Activated B cell treated with CpG ODN at 0.5 μM for 24 hours (primary cell): ENCODE data around the gene NRCAM. TPM values are rescaled to one million over a fixed set of nuclear protein-coding genes. Genes with fewer than 3 reads are reported as not detected.

ENCODE experiments used
- ATAC-seq: fragments of 200-7000 bp; cut with Tn5 transposase; one replicate; pipeline ENCODE4 v1.10.0; 2021; ENCODE audit warnings: low read depth, mild to moderate bottlenecking, moderate library complexity
- CTCF ChIA-PET: fragments of 350-600 bp; sonication (Branson Sonifier 250); formaldehyde crosslinking; loops from one replicate; lab custom pipeline; 2021; ENCODE audit warnings: antibody characterized with exemption; lab: Charles Lee
- POLR2A ChIA-PET: fragments of 350-600 bp; sonication (Branson Sonifier 250); formaldehyde crosslinking; loops from one replicate; lab custom pipeline; 2021; ENCODE audit warnings: antibody characterized with exemption; lab: Charles Lee
- DNase-seq: peaks from one replicate; pipeline ENCODE4 v3.0.0; 2022
- H3K27ac Mint-ChIP-seq: one replicate; pipeline ENCODE4 v1.8.0; 2020; ENCODE audit warnings: mixed read lengths
- H3K27me3 Mint-ChIP-seq: one replicate; pipeline ENCODE4 v1.8.0; 2021; ENCODE audit warnings: mixed read lengths
- H3K36me3 Mint-ChIP-seq: one replicate; pipeline ENCODE4 v1.8.0; 2021; ENCODE audit warnings: low read depth, mixed read lengths
- H3K4me1 Mint-ChIP-seq: one replicate; pipeline ENCODE4 v1.8.0; 2021; ENCODE audit warnings: mixed read lengths
- H3K4me3 Mint-ChIP-seq: one replicate; pipeline ENCODE4 v1.8.0; 2020; ENCODE audit warnings: mild to moderate bottlenecking, mixed read lengths
- H3K9me3 Mint-ChIP-seq: one replicate; pipeline ENCODE4 v1.8.0; 2020; ENCODE audit warnings: mixed read lengths
- intact Hi-C: fragments of 100-400 bp; cut with micrococcal nuclease; formaldehyde crosslinking; loops from one replicate; pipeline ENCODE4 v1.15.1; 2024
- total RNA-seq: library from RNA; stranded (reverse); gene quantifications from 2 replicates; pipeline ENCODE4 v1.2.3, GENCODE V29; 2022
- TF ChIP-seq, protein P1 (sequence below): fragments of 200-600 bp; IDR thresholded peaks from one replicate; pipeline ENCODE4 v1.8.0; 2022; ENCODE audit warnings: antibody characterized with exemption, mild to moderate bottlenecking

NRCAM gene
- total RNA-seq, 1 donor from 2014 or later, result 2.2 TPM

DNA sequence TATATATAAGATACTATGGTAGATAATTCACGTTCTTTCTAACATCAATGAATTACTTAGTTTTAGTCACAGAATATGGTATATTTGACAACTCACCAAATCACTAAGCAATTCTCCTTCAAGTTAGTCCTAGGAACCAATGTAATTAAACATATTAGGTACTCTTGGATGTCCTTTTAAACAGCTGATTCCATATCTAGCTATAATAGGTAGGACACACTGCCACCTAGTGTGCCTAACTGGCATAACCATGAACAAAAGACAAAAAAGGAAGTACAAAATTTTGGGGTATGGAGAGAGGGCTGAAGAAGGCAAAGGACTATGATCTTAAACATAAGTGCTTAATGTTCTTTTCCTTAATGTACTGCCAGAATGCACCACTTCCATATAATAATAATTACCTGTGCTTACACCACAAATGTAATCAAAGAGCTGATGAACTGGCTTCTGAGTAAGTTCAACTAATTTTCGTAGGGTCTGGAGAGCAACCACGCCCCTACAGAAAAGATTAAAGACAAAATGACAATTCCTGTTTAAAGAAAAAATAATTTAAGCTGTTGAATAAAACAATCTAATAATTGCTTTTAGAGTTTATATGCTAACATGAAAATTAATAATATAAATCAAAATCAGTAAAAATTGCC is 41.0 kb upstream of the NRCAM start:
- intact Hi-C loops, result loop anchor here (1.0 to 10.0 kb wide), 6 partner anchors 28 to 383 kb away; no protein-coding TSS in a partner anchor
- ATAC-seq, result peak; percentile 95
- POLR2A ChIA-PET, result interaction anchor here (0.6 to 3.3 kb wide), 4 partner anchors 28 to 72 kb away, joined by 3 to 21 read pairs (median 7); partner anchors contain the start of genes DNAJB9, NRCAM, PNPLA8 and THAP5

GRCh38 chr7:108492742-108493141 is 36.5 kb upstream of the NRCAM start:
- ChIA-PET POLR2A (no interaction called here), CTCF (interaction anchor here (5.2 kb wide), 1 partner anchor 38 kb away, joined by 64 read pairs; the partner anchor contains the start of gene NRCAM)
- ATAC-seq (no peak), DNase-seq (no peak)
- Mint-ChIP-seq H3K36me3 (peaks cover 49% of the 10 kb centered on the region), H3K4me3 (no peak overlapping the region), H3K9me3 (no peaks in the 10 kb centered on the region), H3K4me1 (peaks cover 9% of the 10 kb centered on the region), H3K27ac (no peak overlapping the region), H3K27me3 (no peaks in the 10 kb centered on the region)
- TF ChIP-seq, protein P1, sequence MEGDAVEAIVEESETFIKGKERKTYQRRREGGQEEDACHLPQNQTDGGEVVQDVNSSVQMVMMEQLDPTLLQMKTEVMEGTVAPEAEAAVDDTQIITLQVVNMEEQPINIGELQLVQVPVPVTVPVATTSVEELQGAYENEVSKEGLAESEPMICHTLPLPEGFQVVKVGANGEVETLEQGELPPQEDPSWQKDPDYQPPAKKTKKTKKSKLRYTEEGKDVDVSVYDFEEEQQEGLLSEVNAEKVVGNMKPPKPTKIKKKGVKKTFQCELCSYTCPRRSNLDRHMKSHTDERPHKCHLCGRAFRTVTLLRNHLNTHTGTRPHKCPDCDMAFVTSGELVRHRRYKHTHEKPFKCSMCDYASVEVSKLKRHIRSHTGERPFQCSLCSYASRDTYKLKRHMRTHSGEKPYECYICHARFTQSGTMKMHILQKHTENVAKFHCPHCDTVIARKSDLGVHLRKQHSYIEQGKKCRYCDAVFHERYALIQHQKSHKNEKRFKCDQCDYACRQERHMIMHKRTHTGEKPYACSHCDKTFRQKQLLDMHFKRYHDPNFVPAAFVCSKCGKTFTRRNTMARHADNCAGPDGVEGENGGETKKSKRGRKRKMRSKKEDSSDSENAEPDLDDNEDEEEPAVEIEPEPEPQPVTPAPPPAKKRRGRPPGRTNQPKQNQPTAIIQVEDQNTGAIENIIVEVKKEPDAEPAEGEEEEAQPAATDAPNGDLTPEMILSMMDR, result no peak
- intact Hi-C loops, result loop anchor here (10.0 kb wide), 1 partner anchor 108 kb away; no protein-coding TSS in a partner anchor

More for the DNA sequence above, 41.0 kb upstream of the NRCAM start:
- H3K36me3 Mint-ChIP-seq, result peaks cover 59% of the 10 kb centered on the region
- CTCF ChIA-PET, result interaction anchor here (0.8 to 5.2 kb wide), 22 partner anchors 15 to 390 kb away, joined by 3 to 64 read pairs (median 4); partner anchors contain the start of genes DNAJB9, NRCAM, PNPLA8 and THAP5
- no peak for DNase-seq
- peaks cover 24% of the 10 kb centered on the region for H3K4me1 Mint-ChIP-seq
- no peaks in the 10 kb centered on the region for H3K9me3 Mint-ChIP-seq
- TF ChIP-seq, protein P1, result peak; percentile 43
- H3K27ac Mint-ChIP-seq, result no peak overlapping the region
- H3K4me3 Mint-ChIP-seq, result no peak overlapping the region
- H3K27me3 Mint-ChIP-seq, result no peaks in the 10 kb centered on the region

DNA sequence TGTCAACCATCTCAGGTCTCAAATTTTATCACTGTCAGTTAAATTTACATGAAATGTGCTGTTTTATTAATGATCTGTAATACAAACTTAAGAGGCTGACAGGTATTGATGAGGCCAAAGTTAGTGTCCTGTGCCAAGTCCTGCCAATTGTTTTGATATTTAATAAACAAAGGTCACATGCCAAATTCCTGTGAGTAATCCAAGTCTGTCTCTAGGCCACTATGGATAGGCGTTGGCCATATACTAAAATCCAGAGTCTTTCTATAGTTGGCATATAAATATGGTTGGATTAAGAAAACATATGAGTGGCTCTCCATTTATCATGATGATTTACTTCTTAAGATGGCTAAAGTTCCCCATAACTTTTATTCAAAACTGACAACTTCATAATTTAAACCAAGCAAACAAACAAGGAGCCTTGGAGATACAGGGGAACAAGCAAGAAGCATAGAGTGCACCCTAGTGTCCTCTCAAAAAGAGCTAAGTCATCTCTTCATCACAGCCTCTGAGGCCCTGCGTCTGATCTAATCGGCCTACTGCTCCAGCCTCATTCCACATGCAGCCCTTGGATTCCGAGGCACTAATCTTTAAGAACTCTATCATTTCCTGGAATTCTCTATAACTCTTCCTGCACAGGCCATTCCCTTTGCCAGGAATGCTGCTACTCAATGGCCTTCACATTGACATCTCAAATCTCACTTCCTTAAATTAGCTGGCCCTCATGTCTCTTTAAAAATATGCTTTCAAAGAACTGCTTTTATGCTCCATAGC is 32.7 kb upstream of the NRCAM start:
- no peaks in the 10 kb centered on the region for H3K27me3 Mint-ChIP-seq
- CTCF ChIA-PET, result no interaction called here

DNA sequence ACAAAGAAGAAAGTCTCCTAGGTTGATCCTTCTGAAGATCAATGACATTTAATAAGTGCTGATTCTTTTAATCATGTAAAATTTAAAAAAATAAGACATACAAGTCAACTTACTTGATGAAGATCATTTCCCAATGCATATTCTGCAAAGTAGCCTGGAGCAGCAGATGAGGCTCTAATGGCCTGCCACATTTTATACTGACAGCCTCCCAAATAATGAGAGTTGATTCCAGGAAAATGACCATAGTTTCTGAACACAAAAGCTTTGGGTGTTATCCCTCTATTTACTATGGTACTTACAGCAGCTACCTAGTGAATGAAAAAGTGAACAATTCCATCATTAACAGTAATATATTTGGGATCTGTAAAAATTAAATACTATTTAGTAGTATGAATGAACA is 31.4 kb upstream of the NRCAM start:
- ChIA-PET POLR2A (no interaction called here), CTCF (no interaction called here)
- Mint-ChIP-seq H3K4me3 (no peak overlapping the region), H3K27me3 (no peaks in the 10 kb centered on the region), H3K9me3 (no peaks in the 10 kb centered on the region), H3K27ac (no peak overlapping the region), H3K4me1 (peaks cover 9% of the 10 kb centered on the region), H3K36me3 (peaks cover 56% of the 10 kb centered on the region)
- DNase-seq (no peak), ATAC-seq (no peak)
- intact Hi-C loops, result loop anchor here (2.0 kb wide), 1 partner anchor 15 kb away; no protein-coding TSS in a partner anchor
- TF ChIP-seq, protein P1, result no peak

More for the DNA sequence above, 32.7 kb upstream of the NRCAM start:
- H3K27ac Mint-ChIP-seq, result no peak overlapping the region
- POLR2A ChIA-PET, result no interaction called here
- H3K36me3 Mint-ChIP-seq, result peaks cover 51% of the 10 kb centered on the region
- H3K4me1 Mint-ChIP-seq, result peaks cover 9% of the 10 kb centered on the region
- TF ChIP-seq, protein P1, result no peak
- intact Hi-C loops, result no loop called here
- H3K9me3 Mint-ChIP-seq, result no peaks in the 10 kb centered on the region
- no peak for DNase-seq
- no peak overlapping the region for H3K4me3 Mint-ChIP-seq
- no peak for ATAC-seq
